ENCODE data around the gene C2CD5.

The C2CD5 gene

DNA sequence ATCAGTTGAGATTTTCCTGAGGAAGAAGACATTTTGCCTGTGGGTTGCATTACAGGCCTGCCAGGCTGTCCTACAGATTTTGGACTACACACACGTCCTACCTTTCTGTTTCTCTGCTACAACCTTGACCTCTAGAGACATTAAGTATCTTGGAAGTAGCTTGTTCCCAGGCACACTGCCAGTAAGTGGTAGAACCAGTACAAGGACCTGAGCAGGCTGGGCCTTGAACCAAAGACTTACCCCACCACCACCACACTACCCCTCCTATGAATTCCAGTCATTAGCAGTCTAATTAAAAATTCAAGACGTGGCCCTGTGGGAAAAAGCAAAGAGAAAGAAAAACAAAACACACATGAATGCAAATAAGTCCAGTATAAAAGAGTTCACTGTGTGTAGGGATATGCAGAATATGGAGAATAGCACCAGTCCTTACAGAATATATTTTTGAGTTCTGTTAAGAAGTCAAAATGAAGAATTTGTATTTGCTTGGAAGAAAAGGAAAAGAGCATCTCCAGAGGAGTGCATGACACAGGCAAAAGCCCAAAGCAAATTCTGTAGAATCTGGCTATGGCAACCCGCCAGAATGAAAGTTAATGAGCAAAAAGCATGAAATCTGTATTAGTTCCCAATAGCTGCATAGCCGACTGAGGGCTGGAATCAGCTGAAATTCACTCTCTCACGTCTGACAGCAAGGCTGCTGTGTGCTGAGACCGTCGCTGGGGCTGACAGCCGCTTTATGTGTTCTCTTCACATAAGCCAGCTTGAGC is 135.5 kb downstream of the C2CD5 start:
- TF ChIP-seq, protein P1, sequence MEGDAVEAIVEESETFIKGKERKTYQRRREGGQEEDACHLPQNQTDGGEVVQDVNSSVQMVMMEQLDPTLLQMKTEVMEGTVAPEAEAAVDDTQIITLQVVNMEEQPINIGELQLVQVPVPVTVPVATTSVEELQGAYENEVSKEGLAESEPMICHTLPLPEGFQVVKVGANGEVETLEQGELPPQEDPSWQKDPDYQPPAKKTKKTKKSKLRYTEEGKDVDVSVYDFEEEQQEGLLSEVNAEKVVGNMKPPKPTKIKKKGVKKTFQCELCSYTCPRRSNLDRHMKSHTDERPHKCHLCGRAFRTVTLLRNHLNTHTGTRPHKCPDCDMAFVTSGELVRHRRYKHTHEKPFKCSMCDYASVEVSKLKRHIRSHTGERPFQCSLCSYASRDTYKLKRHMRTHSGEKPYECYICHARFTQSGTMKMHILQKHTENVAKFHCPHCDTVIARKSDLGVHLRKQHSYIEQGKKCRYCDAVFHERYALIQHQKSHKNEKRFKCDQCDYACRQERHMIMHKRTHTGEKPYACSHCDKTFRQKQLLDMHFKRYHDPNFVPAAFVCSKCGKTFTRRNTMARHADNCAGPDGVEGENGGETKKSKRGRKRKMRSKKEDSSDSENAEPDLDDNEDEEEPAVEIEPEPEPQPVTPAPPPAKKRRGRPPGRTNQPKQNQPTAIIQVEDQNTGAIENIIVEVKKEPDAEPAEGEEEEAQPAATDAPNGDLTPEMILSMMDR (conservative IDR thresholded peaks at IDR 0.05; ENCODE audit: low read depth): no peak
- POLR2A ChIA-PET (ENCODE audit: low non-redundant PET): no interaction called here
- no peak overlapping the region for H3K27ac ChIP-seq
- no peak for DNase-seq (ENCODE audit: low spot score)
- CTCF ChIA-PET: interaction anchor here (0.6 kb wide), 1 partner anchor 63 kb away, joined by 3 read pairs; no protein-coding TSS in a partner anchor

DNA sequence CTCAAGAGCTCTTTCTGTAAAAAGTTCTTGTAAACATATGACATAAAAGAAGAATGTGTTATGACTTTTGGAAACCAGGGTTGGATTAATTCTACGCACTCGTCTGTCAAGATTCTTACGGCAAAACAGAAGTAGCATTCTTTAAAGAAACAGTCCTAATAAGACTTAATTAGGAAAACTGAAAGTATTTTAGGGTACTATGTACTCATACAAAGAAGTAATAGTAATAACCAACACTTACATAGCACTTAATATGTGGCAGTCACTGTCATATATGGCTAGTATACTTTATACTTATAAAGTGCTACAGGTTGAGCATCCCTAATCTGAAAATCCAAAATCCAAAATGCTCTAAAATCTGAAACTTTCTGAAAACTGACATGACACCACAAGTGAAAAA is 136.9 kb downstream of the C2CD5 start:
- TF ChIP-seq, protein P1 (conservative IDR thresholded peaks at IDR 0.05; ENCODE audit: low read depth): no peak
- no peak overlapping the region for H3K27ac ChIP-seq
- CTCF ChIA-PET: no interaction called here
- no peak for DNase-seq (ENCODE audit: low spot score)
- POLR2A ChIA-PET (ENCODE audit: low non-redundant PET): no interaction called here

DNA sequence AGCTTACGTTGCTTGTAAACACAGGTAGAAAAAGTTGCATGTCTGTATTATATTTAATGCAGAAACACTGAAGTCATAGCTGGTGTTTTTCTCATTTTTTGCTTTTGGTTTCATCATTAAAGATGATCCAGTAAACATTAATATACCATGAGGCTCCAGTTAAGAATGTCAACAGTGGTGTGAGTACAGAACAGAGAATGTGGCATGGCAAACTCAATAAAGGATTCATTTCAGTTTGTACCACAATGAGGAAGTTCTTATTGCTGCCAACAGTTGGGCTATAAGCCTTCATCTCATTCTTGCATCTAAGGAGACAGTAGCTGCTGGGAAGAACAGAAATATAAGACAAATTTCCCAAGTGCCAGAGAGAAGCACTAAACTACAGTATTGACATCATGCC is 137.7 kb downstream of the C2CD5 start:
- TF ChIP-seq, protein P1 (conservative IDR thresholded peaks at IDR 0.05; ENCODE audit: low read depth): no peak
- no peak overlapping the region for H3K27ac ChIP-seq
- DNase-seq (ENCODE audit: low spot score): no peak
- ChIA-PET POLR2A (ENCODE audit: low non-redundant PET) (no interaction called here), CTCF (interaction anchor here (0.5 kb wide), 1 partner anchor 72 kb away, joined by 3 read pairs; no protein-coding TSS in a partner anchor)

DNA sequence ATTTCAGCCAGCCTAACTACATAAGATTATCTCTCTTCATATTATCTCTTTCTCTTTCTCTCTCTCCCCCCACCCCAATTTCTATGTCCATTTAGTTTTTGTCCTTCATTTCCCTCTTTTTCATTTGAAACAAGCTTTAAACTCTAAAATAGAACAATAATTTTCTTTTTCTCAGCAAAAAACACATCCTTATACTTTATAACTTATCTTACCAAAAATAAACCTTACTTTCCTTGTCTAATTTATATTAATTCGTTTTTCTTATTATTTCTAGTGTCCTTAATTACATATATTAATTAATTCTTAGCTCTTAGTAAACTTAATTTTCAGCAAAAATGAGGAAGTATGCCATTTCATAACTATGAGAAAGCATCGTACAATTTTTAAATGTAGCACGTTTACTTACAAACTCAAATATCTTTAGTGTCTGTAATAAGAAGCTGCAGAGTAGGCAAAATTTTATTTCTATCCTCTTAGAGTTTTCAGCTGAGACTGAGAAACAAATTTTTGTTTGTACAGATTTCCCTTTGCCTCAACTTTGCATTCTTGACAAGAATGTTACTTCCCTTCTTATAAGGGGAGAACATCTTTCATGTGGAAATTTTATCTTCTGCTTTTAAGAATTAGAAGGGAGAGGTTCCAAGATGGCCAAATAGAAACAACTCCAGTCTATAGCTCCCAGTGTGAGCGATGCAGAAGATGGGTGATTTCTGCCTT is 144.7 kb downstream of the C2CD5 start:
- POLR2A ChIA-PET (ENCODE audit: low non-redundant PET): no interaction called here

More for the DNA sequence above, 144.7 kb downstream of the C2CD5 start:
- no peak for DNase-seq (ENCODE audit: low spot score)
- H3K27ac ChIP-seq: no peak overlapping the region
- TF ChIP-seq, protein P1 (conservative IDR thresholded peaks at IDR 0.05; ENCODE audit: low read depth): no peak
- CTCF ChIA-PET: no interaction called here

Measured in RWPE1 (cell line).